SKM-1 (cell line): ENCODE data around the gene RNF167.

ENCODE experiments used
- DNase-seq: peaks from one replicate; lab custom pipeline; 2025; ENCODE audit not compliant: unreplicated experiment; lab: John Stamatoyannopoulos, UW

The RNF167 gene

DNA sequence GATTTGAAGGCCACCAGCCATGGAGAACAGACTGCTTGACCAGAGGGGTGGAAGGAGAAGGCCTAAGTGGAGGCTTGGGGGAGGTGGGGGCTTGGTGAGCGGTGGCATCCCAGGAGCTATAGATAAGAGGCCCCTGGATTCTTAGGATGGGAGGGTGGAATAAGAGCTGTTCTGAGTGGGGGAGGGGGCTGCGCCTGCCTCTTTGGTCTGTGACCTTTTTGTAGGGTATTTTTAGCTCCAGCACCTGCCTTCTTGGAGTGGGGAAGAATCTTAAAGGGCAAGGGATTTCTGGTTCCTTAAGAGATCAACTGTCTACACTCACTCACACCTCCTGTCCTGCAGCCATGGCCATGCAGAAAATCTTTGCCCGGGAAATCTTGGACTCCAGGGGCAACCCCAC, 11.4 kb downstream of the RNF167 start:
- no peak for DNase-seq

DNA sequence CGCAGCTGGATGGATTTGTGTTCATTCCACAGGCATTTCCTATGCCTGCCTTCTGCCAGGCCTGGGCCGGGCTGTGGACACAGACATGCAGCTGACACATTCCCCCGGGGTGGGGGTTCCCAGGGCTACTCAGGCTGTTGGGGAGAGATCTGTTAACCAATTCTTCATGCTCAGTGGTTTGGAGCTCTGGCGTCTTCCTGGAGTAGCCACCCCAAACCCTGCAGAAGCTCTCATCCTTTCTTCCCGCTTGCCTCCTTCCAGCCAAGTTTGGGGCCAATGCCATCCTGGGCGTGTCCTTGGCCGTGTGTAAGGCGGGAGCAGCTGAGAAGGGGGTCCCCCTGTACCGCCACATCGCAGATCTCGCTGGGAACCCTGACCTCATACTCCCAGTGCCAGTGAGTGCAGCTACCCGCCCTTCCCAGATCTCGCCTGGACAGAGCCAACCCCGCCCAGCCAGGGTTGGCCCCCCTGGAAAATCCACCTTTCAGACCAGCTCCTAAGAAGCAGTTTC, 13.4 kb downstream of the RNF167 start:
- no peak for DNase-seq

DNA sequence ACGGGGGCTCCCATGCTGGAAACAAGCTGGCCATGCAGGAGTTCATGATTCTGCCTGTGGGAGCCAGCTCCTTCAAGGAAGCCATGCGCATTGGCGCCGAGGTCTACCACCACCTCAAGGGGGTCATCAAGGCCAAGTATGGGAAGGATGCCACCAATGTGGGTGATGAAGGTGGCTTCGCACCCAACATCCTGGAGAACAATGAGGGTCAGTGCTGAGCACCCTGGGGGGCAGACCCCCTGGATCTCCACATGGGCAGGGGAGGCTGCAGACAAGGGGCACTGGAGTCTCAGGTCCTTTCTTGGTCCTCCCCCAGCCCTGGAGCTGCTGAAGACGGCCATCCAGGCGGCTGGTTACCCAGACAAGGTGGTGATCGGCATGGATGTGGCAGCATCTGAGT, 15.0 kb downstream of the RNF167 start:
- no peak for DNase-seq

DNA sequence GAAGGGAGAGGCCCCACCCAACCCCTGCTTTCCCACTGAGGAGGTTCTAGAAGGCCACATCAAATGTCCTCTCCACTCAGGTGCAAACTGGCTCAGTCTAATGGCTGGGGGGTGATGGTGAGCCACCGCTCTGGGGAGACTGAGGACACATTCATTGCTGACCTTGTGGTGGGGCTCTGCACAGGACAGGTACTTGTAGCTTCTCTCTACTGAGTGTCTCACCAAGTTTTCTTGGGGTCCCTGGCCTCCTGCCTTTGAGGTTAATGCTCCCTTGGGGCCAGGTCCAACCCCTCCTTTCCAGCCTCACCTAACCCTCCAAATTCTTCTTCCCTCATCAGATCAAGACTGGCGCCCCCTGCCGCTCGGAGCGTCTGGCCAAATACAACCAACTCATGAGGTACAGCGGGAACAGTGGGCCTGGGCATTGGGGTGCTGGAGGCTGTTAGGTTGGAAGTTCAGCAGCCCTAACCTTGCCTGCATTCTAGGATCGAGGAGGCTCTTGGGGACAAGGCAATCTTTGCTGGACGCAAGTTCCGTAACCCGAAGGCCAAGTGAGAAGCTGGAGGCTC, 16.5 kb downstream of the RNF167 start:
- no peak for DNase-seq

DNA sequence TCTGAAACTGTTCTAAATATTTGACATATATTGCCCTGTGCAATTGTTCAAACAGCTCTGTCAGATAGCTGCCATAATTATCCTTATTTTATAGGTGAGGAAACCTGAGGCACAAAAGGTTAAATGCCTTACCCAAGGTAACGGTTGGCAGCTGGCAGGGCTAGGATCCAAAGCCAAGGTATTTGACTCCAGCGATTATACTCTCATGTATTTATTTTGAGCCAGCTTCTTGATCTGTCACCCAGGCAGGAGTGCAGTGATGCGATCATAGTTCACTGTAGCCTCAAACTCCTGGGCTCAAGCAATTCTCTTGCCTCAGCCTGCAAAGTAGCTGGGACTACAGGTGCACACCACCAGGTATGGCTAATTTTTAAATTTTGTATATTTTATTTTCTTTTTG, 18.0 kb downstream of the RNF167 start:
- DNase-seq, result no peak

DNA sequence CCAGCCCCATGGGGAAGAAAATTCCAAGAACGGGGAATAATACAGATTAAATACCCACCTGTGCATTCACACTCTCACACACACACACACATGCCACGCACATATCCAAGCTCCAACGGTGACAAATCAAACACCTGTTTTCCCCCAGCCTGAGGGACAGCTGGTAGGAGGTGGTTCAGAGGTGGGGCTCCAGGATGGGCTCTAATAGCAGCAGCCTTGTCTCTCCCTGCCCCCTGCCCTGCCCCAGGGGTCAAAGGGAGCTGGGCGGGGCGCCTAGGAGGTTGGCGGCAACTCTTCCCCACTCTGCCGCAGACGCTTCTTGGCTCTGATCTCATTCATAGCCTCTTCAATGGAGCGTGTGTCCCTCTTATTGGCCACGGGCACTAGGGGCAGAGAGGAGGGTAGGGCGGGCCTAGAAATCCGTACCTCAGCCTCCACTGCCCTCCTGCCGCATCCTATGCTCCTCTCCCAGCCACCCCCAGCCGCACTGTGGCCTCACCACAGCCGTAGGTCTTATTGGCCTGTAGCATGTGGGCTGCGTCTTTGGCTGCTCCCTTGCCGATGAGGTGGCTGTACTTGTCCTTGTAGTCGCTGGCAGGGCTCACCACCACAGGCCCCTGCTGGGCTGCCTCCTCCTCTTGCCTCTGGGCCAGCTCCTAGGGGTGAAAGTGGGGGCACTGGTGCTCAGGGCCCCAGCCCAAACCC, 19.3 kb downstream of the RNF167 start:
- no peak for DNase-seq

DNA sequence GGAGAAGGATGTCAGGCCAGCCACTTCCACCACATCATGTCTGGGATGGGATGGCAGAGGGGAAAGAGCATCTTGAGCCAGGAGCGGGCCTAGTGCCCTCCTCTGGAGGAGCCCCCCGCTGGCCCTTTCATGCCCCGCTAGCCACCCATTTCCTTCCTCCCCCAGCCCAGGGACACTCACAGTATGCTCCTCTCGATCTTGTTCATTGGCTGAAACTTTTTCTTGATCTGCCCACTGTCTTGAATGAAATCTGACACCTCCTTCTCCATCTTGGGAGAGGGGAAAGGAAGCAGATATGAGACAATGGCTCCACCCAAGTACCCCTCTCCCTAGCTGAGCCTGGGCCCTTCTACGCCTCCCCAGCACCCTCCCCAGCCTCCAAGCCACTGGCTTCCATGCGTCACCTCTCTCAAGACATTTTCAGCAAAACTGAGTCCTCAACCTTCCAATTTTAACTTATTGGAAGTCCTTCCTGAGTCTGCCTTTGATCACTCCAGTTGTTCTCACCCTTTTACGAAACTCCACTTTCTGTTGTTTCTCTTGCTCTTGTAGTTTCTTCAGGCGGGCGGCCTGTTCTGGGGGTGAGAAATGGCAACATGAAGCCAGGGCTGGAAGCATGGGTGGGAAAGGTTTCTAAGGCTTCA, 20.3 kb downstream of the RNF167 start:
- DNase-seq, result no peak

DNA sequence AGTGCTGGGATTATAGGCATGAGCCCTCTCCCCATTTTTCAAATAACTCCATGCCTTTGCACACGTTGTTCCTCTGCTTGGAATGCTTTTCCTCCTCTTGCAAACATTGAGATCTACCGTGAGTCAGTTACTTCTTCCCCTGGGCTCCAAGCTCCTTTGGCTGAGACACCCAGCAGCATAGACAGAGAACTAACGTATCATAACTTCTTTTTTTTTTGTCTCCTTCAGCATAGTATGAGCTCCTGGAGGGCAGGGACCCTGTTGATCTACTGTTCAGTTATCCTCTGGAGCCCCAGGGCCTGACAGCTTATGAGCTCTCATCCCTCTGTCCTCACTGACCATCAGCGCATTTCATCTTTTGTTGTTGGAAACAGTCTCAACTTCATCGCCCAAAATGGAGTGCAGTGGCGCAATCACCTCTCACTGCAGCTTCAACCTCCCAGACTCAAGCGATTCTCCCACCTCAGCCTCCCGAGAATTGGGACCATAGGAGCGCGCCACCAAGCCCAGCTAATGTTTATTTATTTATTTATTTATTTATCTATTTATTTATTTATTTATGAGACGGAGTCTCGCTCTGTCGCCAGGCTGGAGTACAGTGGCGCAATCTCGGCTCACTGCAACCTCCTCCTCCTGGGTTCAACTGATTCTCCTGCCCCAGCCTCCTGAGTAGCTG, 25.4 kb downstream of the RNF167 start:
- no peak for DNase-seq

DNA sequence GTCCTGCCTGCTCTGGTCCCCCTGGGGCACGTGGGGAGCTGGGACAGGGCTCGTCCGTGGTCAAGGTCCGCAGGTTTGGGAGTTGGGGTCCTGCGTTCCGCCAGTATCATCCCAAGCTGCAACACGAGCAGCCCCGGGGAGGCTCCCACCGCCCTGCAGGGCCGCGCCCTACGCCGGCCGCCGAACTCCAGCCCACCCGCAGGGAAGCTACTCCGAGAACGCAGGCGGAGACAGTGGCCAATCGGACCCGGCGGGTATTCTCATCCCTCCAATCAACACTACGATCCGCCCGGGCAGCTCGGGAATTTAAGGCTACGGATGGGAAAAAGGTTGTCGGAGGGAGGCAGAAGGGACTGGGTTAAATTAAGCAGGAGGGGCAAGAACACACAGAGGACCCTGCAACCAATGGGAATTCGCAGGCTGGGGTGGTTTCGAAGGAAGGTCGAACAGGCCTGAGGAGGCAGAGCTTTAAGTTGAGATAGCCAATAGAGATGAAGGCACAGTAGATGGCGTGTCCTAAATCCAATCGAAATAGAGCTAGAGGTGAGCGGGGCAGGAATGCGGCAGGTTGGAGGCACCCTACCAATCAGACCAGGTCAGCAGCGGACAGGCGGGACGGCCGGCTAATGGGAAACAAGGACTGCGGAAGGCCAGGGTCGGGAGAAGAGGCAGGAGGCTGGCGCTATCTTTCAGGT, 26.9 kb downstream of the RNF167 start:
- DNase-seq, result peak; percentile 72

DNA sequence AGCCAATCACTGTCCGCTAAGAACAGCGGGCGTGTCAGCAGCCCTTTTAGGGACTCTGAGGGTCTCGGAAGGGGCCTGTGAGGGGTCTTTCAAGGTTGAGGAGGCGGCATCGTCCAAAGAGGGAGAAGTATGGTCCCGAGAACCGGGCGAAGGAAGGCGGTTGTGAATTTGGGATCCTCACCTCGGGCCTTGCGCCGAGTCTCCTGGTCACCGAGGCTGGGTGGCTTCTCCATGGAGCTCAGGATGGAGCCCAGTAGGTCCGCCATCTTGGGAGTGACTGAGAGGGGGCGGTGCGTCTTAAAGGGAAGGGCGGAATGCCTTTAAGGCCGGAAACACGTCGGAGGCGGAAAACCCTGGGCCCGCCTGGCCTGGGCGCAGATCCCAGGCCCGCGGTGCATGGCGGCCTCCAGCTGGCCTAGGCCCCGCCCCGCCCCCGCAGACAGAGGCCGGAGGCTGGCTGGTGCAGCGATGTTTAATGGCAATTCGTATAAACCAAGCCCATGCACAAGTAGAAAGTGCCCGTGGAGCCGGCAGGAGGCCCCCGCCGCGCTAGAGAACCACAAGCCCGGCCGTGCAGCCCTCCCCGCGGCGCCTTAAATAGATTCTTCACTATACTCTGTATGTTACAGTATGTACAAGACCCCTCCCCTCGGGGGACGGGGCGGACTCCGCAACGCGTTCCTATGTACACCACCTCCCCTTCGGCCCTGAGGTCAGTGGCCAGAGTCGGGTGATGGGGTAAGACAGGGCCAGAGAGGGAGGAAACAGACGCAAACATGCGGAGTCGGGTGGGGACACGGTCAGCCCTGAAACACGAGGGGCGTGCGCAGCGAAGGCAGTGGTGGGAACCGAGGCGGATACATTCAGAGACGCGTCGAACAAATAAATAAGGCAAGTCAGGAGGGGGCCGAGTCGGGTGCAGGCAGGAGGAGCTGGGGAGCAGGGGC, 27.7 kb downstream of the RNF167 start, which contains the start of gene SPAG7:
Gene SPAG7, minus strand, starts transcription at position 279 of the 947 bp plus-strand sequence. Its CDS starts 13 bp downstream, at position 266.
- DNase-seq, result peak; percentile 46

DNA sequence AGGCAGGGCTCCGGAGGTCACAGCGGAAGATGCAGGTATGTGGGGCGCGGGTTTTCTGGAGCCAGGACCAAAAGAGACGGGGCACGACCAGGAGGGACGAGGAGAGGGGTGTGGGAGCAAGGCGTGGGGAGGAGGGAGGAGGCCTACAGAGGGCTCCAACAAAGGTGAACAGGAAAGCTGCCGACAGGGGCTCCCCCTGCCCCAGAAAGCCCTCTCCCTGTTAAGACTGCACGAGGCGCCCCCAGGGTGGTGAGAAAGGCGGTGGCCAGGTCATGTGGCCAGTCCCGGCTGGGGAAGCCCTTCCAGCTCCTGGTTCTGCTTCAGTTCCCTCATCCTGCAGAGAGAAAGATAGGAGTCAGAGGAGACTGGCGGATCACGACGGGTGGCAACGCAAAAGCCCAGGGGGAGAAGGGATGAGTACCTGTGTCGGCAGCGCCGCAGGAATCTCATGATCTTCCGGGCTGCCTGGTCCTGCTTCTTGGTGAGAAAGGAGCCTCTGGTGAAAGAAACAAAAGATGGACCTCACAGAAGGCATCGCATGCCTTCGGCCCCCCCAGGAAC, 28.5 kb downstream of the RNF167 start:
- no peak for DNase-seq

DNA sequence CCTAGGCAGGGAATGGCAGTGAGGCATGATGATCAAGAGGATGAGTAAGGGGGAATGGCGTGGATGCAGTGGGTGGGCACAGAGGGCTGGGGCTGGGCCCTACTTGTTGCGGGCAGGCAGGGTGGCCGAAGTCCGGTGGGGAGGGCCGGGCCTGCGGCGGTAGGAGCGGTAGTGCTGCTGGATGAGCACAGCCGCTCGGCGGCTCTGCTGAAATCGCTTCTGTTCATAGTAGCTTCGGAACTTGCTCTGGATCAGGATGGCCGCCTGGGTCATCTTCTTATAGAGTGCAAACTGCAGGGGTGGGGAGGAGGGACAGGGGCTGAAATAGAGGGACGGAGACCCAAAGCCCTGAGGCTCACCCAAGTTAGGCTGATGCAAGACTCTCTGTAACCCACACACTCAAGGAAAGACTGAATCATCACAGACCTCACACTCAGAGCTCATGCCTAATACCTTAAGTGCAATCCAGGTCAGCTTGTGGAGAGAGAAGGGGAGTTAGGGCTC, 29.0 kb downstream of the RNF167 start:
- no peak for DNase-seq

DNA sequence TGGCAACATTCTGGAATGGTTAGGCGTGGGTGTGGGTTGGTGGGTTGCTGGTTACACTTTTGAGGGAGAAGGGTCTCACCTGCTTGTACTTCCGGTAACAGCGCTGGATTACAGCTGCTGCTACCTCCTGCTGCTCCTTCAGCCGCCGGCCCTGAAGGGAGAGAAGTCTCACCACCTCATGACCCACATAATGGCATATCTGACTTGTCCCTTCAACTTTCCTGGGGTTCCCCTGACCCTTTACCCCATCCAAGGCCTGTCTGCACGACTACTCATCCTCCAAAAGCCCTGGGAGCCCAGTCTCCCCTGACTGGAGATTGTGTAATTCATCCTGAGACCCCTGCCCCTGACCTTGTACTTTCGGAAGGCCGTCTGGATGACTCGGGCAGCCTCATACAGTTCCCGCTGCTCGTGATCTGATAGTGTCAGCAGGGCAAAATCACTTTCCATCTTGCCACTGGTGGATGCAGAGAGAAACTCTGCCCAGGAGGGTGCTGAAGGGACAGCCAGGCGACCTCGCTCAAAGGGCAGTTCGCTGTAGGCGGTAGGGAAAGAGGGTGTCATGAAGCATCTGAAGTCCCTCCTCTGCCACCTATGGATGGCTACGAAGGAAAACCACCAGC, 29.6 kb downstream of the RNF167 start:
- no peak for DNase-seq

DNA sequence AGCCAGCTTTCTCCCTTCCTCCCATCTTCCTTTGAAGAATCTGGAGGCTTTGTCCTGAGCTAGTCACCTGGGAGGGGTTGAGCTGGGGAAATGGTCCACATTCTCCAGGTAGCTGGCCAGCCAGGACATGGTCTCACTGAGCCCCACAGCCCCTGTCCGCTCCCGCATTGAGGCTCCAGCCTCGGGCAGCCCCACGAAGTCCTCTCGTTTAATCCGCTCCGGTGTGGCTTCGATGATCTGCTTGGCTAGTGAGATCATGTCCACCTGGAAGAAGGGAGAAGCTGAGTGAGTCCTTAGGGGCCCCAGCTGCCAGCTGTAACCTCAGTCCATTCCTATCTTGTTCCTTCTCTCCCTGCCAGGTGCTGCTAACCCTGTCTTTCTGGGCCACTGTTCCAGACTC, 30.2 kb downstream of the RNF167 start:
- no peak for DNase-seq

DNA sequence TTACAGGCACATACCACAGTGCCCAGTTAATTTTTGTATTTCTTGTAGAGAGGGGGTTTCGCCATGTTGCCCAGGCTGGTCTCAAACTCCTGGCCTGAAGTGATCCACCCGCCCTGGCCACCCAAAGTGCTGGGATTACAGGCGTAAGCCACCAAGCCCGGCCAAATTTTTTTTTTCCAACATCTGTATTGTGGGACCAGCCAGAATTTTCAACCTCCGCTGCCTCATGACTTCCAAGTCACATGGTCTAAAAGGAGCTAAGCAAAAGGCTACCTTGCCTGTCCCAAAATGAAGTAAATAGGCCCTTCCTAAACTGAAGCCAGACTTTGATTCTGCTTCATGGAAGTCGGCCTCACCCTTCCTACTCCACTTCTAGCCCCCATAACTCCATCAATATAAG, 31.8 kb downstream of the RNF167 start:
- no peak for DNase-seq

DNA sequence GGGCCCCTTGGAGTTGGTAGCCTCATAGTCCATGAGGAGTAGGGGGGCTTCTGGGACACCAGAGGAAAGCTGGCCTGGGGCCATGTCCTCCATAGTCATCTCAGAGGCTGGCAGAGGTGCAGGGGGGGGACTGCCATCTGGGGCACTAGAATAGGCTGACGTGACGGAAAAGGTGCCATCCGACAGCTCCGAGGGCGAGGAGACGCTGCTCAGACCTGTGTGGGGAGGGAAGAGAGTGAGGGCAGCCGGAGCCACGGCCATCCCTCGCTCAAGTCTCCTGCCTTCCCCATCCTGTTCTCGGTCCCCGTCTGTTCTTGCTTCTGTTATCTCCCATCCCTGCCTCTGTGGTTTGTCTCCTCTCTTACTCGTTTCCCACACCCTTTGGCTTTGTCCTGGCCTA, 32.3 kb downstream of the RNF167 start:
- no peak for DNase-seq

DNA sequence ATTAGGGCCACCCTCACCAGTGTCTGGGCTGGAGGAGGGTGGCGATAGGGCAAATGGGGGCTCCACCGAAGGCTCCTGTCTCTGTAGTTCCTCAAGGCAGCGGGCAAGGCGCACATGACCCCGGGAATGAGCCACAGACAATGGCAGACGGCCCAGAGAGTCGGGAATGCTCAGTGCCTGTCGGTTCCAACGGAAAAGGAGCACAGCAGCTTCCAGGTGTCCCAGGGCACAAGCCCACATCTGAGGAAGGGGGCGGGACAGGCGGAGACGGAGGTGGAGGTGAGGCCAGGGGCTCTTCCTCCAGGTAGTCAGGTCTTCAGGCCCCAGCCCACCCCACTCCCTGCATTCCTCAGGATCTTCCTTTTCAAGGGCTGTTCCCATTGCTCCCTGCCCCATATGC, 32.7 kb downstream of the RNF167 start:
- DNase-seq, result no peak

DNA sequence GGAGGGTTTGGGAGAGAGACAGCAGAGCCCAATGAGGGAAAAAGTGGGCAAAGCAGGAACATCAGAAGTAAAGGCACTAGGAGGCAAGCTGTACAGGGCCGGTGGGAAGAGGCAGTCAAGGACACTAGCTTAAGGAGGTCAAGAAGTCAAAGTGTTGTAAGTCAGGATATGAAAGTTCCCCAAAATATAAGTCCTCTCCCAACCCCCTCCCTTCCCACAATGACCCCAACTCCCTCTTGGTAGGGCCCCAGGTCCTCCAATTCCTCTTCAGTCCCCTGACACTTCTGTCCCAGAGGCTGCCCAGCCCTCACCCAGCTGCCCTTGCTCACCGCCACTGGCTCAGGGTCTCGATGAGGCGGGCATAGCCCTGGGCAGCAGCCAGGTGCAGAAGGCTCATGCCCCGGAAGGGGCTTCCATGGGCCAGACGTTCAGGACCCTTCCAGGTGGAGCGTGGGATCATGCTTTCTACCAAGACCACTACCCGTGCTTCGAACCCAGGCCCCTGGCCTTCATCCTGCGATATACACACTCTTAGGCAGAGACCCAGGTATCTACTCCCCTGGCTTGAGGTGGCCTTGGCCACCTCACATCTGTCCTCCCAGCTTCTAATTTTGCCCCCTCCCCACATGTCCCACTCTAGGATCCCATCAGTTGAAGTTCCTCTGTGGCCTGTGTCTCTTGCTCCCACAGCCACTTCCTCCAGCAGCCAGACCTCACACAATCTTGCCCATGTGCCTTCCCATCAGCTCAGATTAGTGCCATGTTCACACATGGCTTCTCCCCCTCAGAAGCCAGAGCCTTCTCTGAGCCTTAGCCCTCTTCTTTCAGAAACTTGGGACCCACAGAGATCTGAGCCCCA, 33.4 kb downstream of the RNF167 start:
- peak; percentile 49 for DNase-seq
